Measurements from ENCODE around the gene ING4. TPM values are rescaled to one million over a fixed set of nuclear protein-coding genes. Genes with fewer than 3 reads are reported as not detected.

Gene ING4
- total RNA-seq, 1 donor from 2014 or later = 64.2 TPM

DNA sequence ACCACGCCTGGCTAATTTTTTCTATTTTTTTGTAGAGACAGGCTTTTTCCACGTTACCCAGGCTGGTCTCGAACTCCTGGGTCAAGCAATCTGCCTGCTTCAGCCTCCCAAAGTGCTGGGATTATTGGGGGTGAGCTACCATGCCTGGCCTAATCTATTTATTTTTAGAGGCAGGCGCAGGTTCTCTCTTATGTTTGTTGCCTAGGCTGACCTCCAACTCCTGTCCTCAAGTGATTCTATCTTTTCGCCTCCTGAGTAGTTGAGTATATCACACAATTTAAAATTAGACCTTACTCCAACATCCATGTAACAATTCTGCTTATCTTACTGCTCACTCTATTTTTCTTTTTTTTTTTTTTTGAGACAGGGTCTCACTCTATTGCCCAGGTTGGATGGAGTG, 8.9 kb downstream of the ING4 start:
- no peaks in the 10 kb centered on the region for H3K9me3 Mint-ChIP-seq
- no peak for DNase-seq (ENCODE audit: low spot score in 2 of 2, unreplicated experiment in 2 of 2)
- TF ChIP-seq, protein P1, sequence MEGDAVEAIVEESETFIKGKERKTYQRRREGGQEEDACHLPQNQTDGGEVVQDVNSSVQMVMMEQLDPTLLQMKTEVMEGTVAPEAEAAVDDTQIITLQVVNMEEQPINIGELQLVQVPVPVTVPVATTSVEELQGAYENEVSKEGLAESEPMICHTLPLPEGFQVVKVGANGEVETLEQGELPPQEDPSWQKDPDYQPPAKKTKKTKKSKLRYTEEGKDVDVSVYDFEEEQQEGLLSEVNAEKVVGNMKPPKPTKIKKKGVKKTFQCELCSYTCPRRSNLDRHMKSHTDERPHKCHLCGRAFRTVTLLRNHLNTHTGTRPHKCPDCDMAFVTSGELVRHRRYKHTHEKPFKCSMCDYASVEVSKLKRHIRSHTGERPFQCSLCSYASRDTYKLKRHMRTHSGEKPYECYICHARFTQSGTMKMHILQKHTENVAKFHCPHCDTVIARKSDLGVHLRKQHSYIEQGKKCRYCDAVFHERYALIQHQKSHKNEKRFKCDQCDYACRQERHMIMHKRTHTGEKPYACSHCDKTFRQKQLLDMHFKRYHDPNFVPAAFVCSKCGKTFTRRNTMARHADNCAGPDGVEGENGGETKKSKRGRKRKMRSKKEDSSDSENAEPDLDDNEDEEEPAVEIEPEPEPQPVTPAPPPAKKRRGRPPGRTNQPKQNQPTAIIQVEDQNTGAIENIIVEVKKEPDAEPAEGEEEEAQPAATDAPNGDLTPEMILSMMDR (IDR thresholded peaks at IDR 0.05; ENCODE audit: unreplicated experiment) = no peak
- H3K4me1 Mint-ChIP-seq = no peaks in the 10 kb centered on the region
- no peak overlapping the region for H3K27ac Mint-ChIP-seq
- no peaks in the 10 kb centered on the region for H3K27me3 Mint-ChIP-seq (ENCODE audit: low read depth)
- peaks cover 40% of the 10 kb centered on the region for H3K36me3 Mint-ChIP-seq
- no peak overlapping the region for H3K4me3 Mint-ChIP-seq

DNA sequence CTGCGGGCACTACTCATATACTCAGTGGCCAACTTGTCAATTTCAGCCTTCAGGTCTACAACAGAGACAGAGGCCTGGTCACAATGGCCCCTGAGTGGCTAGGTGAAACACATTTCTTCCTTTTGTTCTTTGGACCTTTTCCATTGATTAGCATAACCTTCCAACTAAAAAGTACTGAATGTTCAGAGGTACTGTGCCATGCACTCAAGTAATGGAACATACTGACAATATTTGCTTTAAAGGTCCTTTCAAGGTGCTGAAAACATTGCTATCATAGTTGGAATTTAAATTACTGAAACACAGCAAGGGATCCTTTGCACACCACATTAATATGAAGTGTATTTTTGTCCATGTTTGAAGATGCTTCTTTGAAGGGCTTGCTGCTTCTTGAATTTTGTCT, 9.6 kb downstream of the ING4 start:
- Mint-ChIP-seq H3K27me3 (ENCODE audit: low read depth) (no peaks in the 10 kb centered on the region), H3K4me3 (no peak overlapping the region), H3K4me1 (no peaks in the 10 kb centered on the region), H3K36me3 (peaks cover 34% of the 10 kb centered on the region), H3K9me3 (no peaks in the 10 kb centered on the region), H3K27ac (no peak overlapping the region)
- TF ChIP-seq, protein P1 (IDR thresholded peaks at IDR 0.05; ENCODE audit: unreplicated experiment) = no peak
- DNase-seq (ENCODE audit: low spot score in 2 of 2, unreplicated experiment in 2 of 2) = no peak

DNA sequence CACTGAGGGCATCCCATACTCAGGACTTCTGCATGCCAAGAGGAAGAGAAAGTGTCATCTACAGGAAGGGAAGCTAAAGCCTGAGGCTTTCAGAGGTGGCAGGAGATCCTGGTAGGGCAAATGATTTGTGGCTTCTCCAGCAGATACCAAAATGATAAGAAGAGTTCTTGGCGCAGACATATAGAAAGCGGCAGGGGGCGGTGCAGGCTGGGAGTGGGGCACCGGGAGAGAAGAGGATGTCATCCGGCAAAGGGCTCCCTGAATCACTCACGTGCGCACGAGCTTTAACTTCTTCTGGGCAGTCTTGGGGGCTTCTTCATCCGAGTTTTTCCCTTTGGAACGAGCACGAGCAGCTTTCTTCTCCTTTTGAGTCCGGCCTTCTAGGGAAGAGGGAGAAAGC, 10.5 kb downstream of the ING4 start:
- Mint-ChIP-seq H3K36me3 (peaks cover 35% of the 10 kb centered on the region), H3K27me3 (ENCODE audit: low read depth) (no peaks in the 10 kb centered on the region), H3K4me3 (no peak overlapping the region), H3K4me1 (no peaks in the 10 kb centered on the region), H3K9me3 (no peaks in the 10 kb centered on the region), H3K27ac (no peak overlapping the region)
- TF ChIP-seq, protein P1 (IDR thresholded peaks at IDR 0.05; ENCODE audit: unreplicated experiment) = no peak
- DNase-seq (ENCODE audit: low spot score in 2 of 2, unreplicated experiment in 2 of 2) = no peak

DNA sequence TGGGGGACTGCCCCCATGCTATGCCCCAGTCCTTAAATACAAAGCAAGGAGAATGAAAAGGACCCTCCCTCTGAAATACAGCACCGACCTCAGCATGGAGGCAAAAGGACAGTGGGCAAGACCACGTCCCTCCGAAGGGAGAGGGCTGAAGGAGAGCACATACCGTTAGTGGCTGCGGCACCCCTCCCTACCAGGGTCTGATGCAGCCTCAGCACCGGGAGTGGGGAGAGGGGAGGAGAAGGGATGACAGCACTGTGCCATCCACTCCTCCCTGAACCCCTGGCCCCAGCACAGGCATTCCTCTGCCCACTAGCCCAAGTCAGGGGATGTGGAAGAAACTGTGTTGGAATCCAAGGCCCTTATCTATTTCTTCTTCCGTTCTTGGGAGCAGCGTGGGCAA, 12.1 kb downstream of the ING4 start:
- Mint-ChIP-seq H3K36me3 (peaks cover 38% of the 10 kb centered on the region), H3K4me1 (peaks cover 6% of the 10 kb centered on the region), H3K9me3 (no peaks in the 10 kb centered on the region), H3K4me3 (no peak overlapping the region), H3K27me3 (ENCODE audit: low read depth) (peaks cover 3% of the 10 kb centered on the region), H3K27ac (no peak overlapping the region)
- TF ChIP-seq, protein P1 (IDR thresholded peaks at IDR 0.05; ENCODE audit: unreplicated experiment) = no peak
- DNase-seq (ENCODE audit: low spot score in 2 of 2, unreplicated experiment in 2 of 2) = no peak

DNA sequence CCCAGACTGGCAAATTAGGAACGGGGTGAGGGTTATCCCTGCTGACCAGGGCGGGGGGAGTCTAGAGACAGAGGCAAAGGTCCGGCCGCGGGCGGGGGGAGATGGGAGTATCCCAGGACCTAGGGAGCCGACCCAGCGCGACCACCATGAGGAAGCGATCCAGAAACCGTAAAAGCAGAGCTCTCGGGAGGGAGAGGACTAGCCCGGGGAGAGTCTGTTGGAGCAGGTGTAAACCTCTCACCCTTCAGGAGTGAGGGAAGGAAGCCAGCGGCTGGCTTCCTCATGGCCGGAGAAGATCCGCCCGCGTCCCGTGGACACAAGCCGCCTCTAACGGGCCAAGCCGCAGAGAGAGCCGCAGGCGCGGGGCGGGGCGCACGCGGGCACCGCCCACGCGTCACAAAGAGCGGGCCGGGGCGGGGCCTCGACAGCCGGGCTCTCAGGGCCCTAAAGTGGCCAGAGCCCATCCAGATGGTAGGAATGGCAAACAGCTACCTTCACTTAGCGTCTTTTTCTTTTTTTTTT, 15.8 kb downstream of the ING4 start, which contains the start of gene ACRBP:
ACRBP (minus strand) TSS at position 350 of the 522 bp plus-strand sequence; CDS start at position 284, 66 bp downstream.
- H3K27me3 Mint-ChIP-seq (ENCODE audit: low read depth) = peaks cover 7% of the 10 kb centered on the region
- H3K4me1 Mint-ChIP-seq = peaks cover 13% of the 10 kb centered on the region
- TF ChIP-seq, protein P1 (IDR thresholded peaks at IDR 0.05; ENCODE audit: unreplicated experiment) = no peak
- DNase-seq (ENCODE audit: low spot score in 2 of 2, unreplicated experiment in 2 of 2) = peak in 1 of 2 experiments; percentile 59
- H3K27ac Mint-ChIP-seq = no peak within 1 kb of the TSS
- H3K36me3 Mint-ChIP-seq = peaks cover 25% of the 10 kb centered on the region
- H3K4me3 Mint-ChIP-seq = peak within 1 kb of the TSS; percentile 61
- H3K9me3 Mint-ChIP-seq = no peaks in the 10 kb centered on the region

Measured in mesothelial cell of epicardium (in vitro differentiated cells).